ENCODE results near the gene PRKCB.
"Not testable (repeated sequence)": the region's sequence is repeated elsewhere in the genome, so short reads cannot be mapped to it uniquely, and the experiment has no call there.

PRKCB gene

GRCh38 chr16:24141466-24141865, 305.7 kb downstream of the PRKCB start:
- no peak for DNase-seq

GRCh38 chr16:24141917-24142316, 306.1 kb downstream of the PRKCB start:
- DNase-seq: no peak

GRCh38 chr16:24145927-24146326, 310.1 kb downstream of the PRKCB start:
- no peak for DNase-seq

- DNase-seq: no peak
These were observed 310.7 kb downstream of the PRKCB start for GRCh38 chr16:24146518-24146917.

- DNase-seq: no peak
These were observed 313.3 kb downstream of the PRKCB start for GRCh38 chr16:24149102-24149501.

- no peak for DNase-seq
These were observed 314.5 kb downstream of the PRKCB start for GRCh38 chr16:24150282-24150681.

- DNase-seq: no peak
These were observed 315.7 kb downstream of the PRKCB start for GRCh38 chr16:24151482-24151939.

GRCh38 chr16:24152048-24152447, 316.3 kb downstream of the PRKCB start:
- DNase-seq: not testable (repeated sequence)

- DNase-seq: no peak
These were observed 317.0 kb downstream of the PRKCB start for GRCh38 chr16:24152826-24153225.

- no peak for DNase-seq
These were observed 321.0 kb downstream of the PRKCB start for GRCh38 chr16:24156777-24157176.

- DNase-seq: no peak
These were observed 328.2 kb downstream of the PRKCB start for GRCh38 chr16:24163935-24164334.

GRCh38 chr16:24164416-24164815, 328.6 kb downstream of the PRKCB start:
- DNase-seq: no peak

GRCh38 chr16:24165273-24165672, 329.5 kb downstream of the PRKCB start:
- no peak for DNase-seq

GRCh38 chr16:24166661-24167528, 331.1 kb downstream of the PRKCB start:
- DNase-seq: no peak

GRCh38 chr16:24168856-24169255, 333.1 kb downstream of the PRKCB start:
- no peak for DNase-seq

GRCh38 chr16:24170407-24170806, 334.6 kb downstream of the PRKCB start:
- no peak for DNase-seq

GRCh38 chr16:24174504-24174903, 338.7 kb downstream of the PRKCB start:
- DNase-seq: no peak

GRCh38 chr16:24174957-24175356, 339.2 kb downstream of the PRKCB start:
- no peak for DNase-seq

- DNase-seq: no peak
These were observed 342.7 kb downstream of the PRKCB start for GRCh38 chr16:24178496-24178895.

GRCh38 chr16:24180451-24180850, 344.7 kb downstream of the PRKCB start:
- DNase-seq: no peak

- no peak for DNase-seq
These were observed 352.3 kb downstream of the PRKCB start for GRCh38 chr16:24188021-24188542.

GRCh38 chr16:24188751-24189318, 353.1 kb downstream of the PRKCB start:
- no peak for DNase-seq

GRCh38 chr16:24189941-24190340, 354.2 kb downstream of the PRKCB start:
- no peak for DNase-seq

- DNase-seq: no peak
These were observed 356.2 kb downstream of the PRKCB start for GRCh38 chr16:24191876-24192402.
